Activated CD8-positive, alpha-beta memory T cell treated with anti-CD3 and anti-CD28 coated beads for 4 hours (primary cell): Measurements from ENCODE around the gene UBE2U.

ENCODE experiments used
- DNase-seq, 2 donors: peaks; one replicate each; pipeline ENCODE4 v3.0.0-alpha.2; 2020; ENCODE audit warnings: low read depth in 2 of 2

UBE2U gene

DNA sequence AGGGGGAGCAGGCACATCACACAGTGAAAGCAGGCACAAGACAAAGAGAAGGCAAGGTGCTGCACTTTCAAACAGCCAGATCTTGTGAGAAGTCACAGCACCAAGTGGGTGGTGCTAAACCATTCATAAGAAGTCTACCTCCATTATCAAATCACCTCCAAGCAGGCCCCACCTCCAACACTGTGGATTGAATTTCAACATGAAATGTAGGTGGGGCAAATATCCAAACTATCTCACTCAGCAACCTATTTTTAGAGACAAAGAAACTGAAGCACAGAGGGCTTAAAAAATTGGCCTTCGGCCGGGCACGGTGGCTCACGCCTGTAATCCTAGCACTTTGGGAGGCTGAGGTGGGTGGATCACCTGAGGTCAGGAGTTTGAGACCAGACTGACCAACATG lies 90.4 kb downstream of the UBE2U start:
- DNase-seq = no peak

DNA sequence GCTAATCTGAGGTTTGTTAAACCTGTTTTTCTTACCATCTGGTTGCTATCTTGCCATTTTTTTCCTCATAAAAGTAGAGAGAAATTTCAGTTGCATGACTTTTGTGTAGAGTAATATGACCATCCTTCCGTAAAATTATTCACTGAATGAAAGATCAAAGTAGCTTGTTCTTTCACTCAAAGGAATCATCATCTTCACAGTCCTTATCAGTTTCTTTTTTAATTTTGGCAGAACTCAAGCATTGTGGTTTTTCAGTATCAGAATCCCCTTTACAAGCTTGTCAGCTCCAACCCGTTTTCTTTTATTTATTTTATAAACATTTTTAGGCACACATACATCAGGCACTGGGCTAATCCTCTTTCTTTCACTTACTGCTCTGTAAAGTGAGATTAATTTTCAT lies 91.7 kb downstream of the UBE2U start:
- no peak for DNase-seq

DNA sequence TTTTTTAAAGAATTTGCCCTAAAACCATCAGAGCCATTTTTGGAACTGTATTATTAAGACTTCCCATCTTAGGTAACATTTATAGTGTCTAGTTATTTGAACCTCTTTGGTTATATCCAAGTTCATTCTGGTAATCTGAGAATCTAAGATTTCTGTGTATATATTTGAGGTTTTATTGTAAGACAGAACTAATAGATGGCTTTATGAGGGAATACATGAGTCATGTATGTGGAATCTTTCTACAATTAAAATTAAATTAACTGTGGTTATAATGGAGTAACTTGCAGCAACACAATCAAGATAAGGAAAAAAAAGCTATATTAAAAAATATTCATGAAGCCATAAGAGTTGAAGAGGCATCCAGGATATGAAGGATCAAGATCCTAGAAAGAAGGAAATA lies 92.1 kb downstream of the UBE2U start:
- no peak for DNase-seq

DNA sequence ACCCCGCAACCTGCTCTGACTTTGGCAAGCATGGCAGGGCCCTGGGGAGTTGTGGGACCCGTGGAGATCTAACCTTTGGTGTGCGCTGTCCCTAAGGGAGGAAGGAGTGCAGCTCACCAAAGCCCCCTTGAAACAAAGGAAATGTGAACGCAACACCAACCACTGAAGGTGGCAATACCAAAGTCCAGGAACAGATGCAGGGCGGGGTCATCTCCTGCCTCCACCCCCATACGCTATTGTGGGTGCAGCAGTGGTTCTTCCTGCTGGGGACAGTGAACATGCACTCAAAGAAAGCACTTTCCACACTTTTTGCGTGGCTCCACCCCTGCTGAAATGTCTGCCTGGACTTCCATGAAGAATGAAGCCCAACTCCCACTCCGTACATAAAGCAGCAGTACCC lies 93.0 kb downstream of the UBE2U start:
- DNase-seq = no peak

DNA sequence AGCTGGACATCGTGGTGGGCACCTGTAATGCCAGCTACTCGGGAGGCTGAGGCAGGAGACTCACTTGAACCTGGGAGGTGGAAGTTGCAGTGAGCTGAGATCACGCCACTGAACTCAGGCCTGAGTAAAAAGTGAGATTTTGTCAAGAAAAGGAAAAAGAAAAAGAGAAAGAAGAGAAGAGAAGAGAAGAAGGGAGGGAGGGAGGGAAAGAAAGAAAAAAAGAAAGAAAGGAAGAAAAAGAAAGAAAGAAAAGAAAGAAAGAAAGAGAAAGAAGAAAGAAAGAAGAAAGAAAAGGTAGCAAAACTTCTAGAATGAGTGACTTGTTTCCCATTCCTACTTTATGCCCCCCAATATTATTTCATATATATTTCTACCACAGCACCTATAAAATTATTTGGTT lies 98.8 kb downstream of the UBE2U start:
- DNase-seq = no peak

DNA sequence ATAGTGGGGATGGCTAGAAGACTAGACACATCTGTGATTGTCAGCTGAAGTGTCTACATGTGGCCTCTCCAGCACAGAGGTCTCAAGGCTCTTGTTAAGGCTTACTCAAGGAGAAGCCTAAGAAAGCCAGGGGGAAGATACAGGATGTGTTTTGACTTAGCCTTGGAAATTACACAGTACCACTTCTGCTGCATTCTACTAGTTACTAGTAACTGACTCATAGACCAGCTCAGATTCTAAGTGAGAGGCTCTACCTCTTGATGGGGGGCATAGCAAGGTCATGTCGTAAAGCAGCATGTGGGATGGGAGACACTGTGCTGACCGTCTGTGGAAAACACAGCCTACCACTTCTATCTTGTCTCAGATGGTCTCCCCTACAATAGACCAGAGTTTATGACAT lies 99.5 kb downstream of the UBE2U start:
- no peak for DNase-seq

DNA sequence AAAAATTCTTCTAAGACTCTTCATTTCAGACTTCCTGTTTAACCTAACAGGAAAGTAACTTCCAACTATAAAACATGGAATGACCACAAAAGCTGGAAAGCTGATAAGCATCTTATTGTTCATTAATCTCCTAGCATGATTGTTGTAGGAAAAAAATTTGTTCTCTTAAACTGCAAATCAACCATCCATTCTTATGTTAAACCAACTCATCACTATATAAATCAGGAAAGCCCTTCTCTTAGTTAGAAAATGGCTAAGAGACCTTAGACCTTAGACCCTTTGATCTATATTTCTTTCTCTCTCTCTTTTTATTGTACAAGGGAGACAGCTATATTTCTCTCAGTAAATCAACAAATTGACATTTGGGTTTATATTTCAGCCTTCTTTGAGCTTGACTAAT lies 101.4 kb downstream of the UBE2U start:
- DNase-seq = no peak

DNA sequence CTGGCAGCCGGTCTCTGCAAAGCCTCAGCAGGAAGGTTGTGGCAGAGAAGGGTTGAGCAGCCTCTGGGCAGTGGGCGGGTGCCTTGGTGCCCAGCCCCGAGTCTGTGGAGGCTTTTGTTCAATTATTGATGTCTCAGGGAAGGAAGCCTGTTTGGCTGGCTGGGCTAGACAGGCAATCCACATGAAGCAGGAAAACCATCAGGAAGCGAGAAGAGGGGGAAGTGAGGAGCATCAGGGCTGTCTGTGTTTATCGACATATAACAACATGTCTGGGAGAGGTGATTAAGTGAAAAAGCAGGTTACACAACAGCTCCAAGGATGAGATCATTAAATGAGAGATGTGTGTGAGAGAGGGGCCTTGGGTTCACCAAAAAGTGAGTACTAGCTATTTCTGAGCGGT lies 105.4 kb downstream of the UBE2U start:
- DNase-seq = no peak

DNA sequence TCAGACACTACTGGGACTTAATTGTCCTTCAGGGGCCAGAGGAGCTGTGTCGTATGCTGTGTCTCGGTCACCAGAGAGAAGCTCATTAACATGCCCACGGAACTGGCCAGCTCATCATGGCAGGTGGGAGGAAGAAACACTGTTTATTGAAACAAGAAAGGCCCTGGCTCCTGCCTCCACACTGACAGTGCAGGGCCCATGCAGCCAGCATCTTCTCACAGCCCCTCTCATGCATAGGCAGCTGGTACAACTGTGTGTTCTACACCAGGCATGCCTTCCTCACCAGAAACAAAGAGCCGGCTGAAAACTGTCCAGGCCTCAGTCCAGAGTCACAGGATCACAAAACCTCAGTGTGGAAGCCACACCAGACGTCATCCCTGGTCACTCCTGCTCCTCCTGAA lies 106.0 kb downstream of the UBE2U start:
- DNase-seq = no peak

DNA sequence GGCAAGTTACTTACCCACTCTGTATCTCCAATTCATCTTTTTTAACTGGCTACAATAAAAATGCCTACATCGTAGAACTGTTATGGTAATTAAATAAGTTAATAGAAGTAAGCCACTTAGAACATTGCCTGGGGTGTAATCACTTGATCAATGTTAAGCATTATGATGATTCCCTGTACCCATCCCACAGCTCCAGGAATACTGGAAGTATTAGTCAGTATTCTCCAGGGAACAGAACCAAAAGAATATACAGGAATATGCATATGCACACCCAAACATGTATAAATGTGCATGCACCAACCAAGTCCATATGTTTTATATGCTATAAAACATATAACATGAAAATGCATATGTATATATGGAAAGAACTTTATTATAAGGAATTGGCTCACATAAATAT lies 107.3 kb downstream of the UBE2U start:
- DNase-seq = no peak

DNA sequence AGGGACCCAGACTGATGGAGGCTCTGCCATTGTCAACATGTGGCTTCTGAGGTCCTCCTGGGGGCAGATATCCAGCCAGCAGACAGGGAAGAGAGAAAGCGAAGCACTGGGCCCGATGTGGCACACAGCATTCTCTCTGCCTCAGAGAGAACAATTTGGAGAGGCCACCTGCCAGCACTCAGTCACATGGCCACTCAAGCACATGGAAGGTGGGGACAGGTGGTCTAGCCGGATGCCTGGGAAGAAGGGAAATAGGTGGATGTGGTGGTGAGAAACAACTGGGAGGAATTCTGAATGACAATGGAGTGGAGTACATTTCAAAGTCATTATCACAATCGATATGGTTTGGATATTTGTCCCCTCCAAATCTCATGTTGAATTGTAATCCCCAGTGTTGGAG lies 109.0 kb downstream of the UBE2U start:
- no peak for DNase-seq

DNA sequence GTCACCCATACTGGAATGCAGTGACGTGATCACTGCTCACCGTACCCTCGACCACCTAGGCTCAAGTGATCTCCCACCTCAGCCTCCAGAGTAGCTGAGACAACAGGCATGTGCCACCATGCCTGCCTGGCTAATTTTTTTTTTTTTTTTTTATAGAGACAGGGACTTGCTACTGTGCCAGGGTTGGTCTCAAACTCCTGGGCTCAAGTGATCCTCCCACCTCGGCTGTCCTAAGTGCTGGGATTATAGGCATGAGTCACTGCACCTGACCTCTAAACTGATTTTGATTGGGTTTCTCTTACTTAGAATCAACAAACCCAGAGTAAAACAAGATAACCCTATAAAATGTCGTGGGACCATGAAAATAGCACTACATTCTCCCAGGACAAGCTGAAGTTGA lies 112.0 kb downstream of the UBE2U start:
- DNase-seq = no peak
